SK-N-SH treated with all-trans-retinoic acid at 6 μM for 48 hours (cell line): ENCODE data around the gene CDR2L.

Source experiments
- ATAC-seq: fragments of 200-7000 bp; cut with Tn5 transposase; 3 replicates; pipeline ENCODE4 v1.9.1; 2020; ENCODE audit warnings: mild to moderate bottlenecking, moderate library complexity
- ARNTL ChIP-seq: fragments of 450-650 bp; formaldehyde crosslinking; IDR thresholded peaks from 2 replicates; pipeline ENCODE4 v1.5.0; 2020; ENCODE audit warnings: low read depth, mild to moderate bottlenecking, moderate library complexity, borderline replicate concordance
- BACH2 ChIP-seq: fragments of 250-450 bp; sonication (Bioruptor Pico); IDR thresholded peaks from 2 replicates; pipeline ENCODE4 v1.9.0; 2021; ENCODE audit warnings: mild to moderate bottlenecking, borderline replicate concordance
- CREB5 ChIP-seq: fragments of 250-450 bp; sonication (Bioruptor Pico); IDR thresholded peaks from 2 replicates; pipeline ENCODE4 v1.5.1; 2020; ENCODE audit warnings: low read depth, mild to moderate bottlenecking, moderate library complexity
- CSDC2 ChIP-seq: fragments of 250-450 bp; sonication (Bioruptor Pico); IDR thresholded peaks from 2 replicates; pipeline ENCODE4 v1.5.0; 2020; ENCODE audit warnings: mild to moderate bottlenecking, moderate library complexity
- CSRNP3 ChIP-seq: fragments of 250-450 bp; sonication (Bioruptor Pico); IDR thresholded peaks from 2 replicates; pipeline ENCODE4 v1.5.1; 2021; ENCODE audit warnings: mild to moderate bottlenecking, moderate library complexity
- ESRRG ChIP-seq: fragments of 250-450 bp; sonication (Bioruptor Pico); IDR thresholded peaks from 2 replicates; pipeline ENCODE4 v1.6.1; 2021; ENCODE audit warnings: mild to moderate bottlenecking
- GLIS3 ChIP-seq: fragments of 250-450 bp; sonication (Bioruptor Pico); IDR thresholded peaks from 2 replicates; pipeline ENCODE4 v1.5.0; 2020; ENCODE audit warnings: mild to moderate bottlenecking, moderate library complexity
- ISL1 ChIP-seq: fragments of 250-450 bp; sonication (Bioruptor Pico); IDR thresholded peaks from 2 replicates; pipeline ENCODE4 v2.1.2; 2022; ENCODE audit warnings: mild to moderate bottlenecking, moderate library complexity
- OSR1 ChIP-seq: fragments of 250-450 bp; sonication (Bioruptor Pico); IDR thresholded peaks from 2 replicates; pipeline ENCODE4 v1.8.0; 2022; ENCODE audit warnings: moderate library complexity, mild to moderate bottlenecking, inconsistent platforms
- POU6F1 ChIP-seq: fragments of 250-450 bp; sonication (Bioruptor Pico); IDR thresholded peaks from 2 replicates; pipeline ENCODE4 v1.8.0; 2021; ENCODE audit warnings: low read depth, mild to moderate bottlenecking, moderate library complexity, borderline replicate concordance
- PPARA ChIP-seq: fragments of 250-450 bp; sonication (Bioruptor Pico); IDR thresholded peaks from 2 replicates; pipeline ENCODE4 v1.5.0; 2020; ENCODE audit warnings: mild to moderate bottlenecking, borderline replicate concordance
- RARB ChIP-seq: fragments of 250-450 bp; sonication (Bioruptor Pico); IDR thresholded peaks from 2 replicates; pipeline ENCODE4 v1.8.0; 2021; ENCODE audit warnings: mild to moderate bottlenecking, moderate library complexity
- SNAI2 ChIP-seq: fragments of 250-450 bp; sonication (Bioruptor Pico); IDR thresholded peaks from 2 replicates; pipeline ENCODE4 v1.5.0; 2020; ENCODE audit warnings: mild to moderate bottlenecking, moderate library complexity
- TOX ChIP-seq: fragments of 250-450 bp; sonication (Bioruptor Pico); IDR thresholded peaks from 2 replicates; pipeline ENCODE4 v1.8.0; 2021; ENCODE audit warnings: mild to moderate bottlenecking, moderate library complexity, borderline replicate concordance
- ZC3H10 ChIP-seq: fragments of 250-450 bp; sonication (Bioruptor Pico); IDR thresholded peaks from 2 replicates; pipeline ENCODE4 v1.5.1; 2021; ENCODE audit warnings: mild to moderate bottlenecking, moderate library complexity
- ZFP30 ChIP-seq: fragments of 450-650 bp; formaldehyde crosslinking; IDR thresholded peaks from 2 replicates; pipeline ENCODE4 v1.5.0; 2022; ENCODE audit warnings: mild to moderate bottlenecking, moderate library complexity
- ZNF565 ChIP-seq: fragments of 450-650 bp; formaldehyde crosslinking; conservative IDR thresholded peaks from 2 replicates; pipeline ENCODE4 v1.5.0; 2020; ENCODE audit warnings: low read depth, mild to moderate bottlenecking, moderate library complexity
- ZNF70 ChIP-seq: fragments of 450-650 bp; formaldehyde crosslinking; IDR thresholded peaks from 2 replicates; pipeline ENCODE4 v1.5.0; 2020; ENCODE audit warnings: mild to moderate bottlenecking, moderate library complexity
- ZNF8 ChIP-seq: fragments of 450-650 bp; formaldehyde crosslinking; IDR thresholded peaks from 2 replicates; pipeline ENCODE4 v1.5.0; 2020; ENCODE audit warnings: mild to moderate bottlenecking, moderate library complexity
- TF ChIP-seq, protein P1 (sequence below): fragments of 250-450 bp; sonication (Bioruptor Pico); IDR thresholded peaks from 2 replicates; pipeline ENCODE4 v1.5.0; 2020; ENCODE audit warnings: mild to moderate bottlenecking, moderate library complexity

CDR2L gene

DNA sequence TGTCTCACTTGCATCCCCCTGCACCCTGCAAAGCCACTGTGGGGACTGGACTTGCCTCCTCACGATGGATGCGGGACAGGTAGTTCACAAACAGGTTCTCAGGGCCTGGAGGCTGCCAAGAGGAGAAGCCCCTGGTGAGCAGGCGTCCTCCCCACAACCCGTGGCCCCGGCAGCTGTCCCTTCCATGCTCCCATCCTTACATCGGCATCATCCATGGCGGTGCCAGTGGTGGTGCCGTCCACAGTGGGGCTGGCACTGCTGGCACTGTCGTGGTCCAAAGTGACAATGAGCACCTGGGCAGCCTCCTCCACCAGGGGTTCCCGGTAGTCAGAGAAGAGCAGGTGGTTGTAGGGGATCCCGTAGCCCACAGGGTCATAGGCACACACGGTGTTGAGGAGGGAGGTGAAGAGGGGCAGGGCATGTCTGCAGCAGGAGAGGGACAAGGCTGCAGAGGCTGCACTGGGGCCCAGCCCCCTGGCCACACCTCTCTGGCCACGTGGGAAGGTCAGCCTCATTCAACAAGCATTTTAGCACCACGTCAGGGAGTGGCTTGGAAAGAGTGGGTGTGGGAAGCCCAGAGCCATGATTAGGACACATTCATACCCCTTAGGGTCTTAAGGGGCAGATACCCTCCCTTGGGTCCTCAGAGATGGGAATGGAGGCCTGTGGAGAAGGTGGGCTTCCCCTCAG, 27.5 kb upstream of the CDR2L start:
- no peak for TF ChIP-seq CREB5 (CRISPR knock-in tag)
- no peak for TF ChIP-seq RARB (CRISPR knock-in tag)
- TF ChIP-seq CSDC2 (CRISPR knock-in tag) = no peak
- TF ChIP-seq SNAI2 (CRISPR knock-in tag) = no peak
- TF ChIP-seq GLIS3 (CRISPR knock-in tag) = no peak
- no peak for TF ChIP-seq TOX
- TF ChIP-seq ZFP30 (CRISPR knock-in tag) = no peak
- TF ChIP-seq POU6F1 (CRISPR knock-in tag) = no peak
- TF ChIP-seq, all 23 proteins: peak for 0
- ATAC-seq = peak; percentile 2; the same call in 1 of the 3 replicates

DNA sequence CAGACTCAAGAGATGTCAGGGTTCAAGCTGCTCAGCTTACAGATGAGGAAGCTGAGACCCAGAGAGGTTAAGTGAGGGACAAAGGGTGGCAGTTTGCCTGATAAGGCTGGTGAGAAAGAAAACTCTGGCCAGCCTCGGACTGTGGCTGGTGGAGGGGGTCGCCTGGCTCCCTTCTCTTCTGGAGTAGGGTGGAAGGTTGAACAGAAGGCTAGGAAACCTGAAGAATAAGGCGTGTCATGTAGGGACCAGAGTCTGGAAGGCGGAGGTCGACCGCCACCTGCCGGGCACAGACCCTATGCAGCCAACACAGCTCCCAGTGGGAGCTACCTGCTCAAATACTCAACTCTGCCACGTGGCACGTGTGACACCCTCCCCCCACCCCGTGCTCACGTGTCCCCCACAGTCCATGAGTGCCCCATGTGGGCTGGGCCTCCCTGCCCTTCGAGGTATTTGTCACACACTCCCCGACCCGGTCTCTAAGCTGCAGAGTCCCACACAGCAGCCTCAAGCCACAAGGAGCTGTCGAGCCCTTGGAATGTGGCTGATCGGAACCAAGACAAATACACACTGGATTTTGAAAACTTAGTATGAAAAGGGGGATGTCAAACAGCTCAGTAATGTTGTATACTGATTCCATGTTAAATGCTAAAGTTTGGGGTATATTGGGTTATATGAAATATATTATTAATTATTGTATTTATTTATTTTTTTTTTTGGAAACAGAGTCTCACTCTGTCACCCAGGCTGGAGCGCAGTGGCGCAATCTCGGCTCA, 26.7 kb upstream of the CDR2L start:
- TF ChIP-seq TOX (no peak), POU6F1 (CRISPR knock-in tag) (no peak), ISL1 (CRISPR knock-in tag) (no peak), CSDC2 (CRISPR knock-in tag) (no peak), PPARA (CRISPR knock-in tag) (no peak), BACH2 (CRISPR knock-in tag) (no peak), ARNTL (CRISPR knock-in tag) (no peak), ZC3H10 (CRISPR knock-in tag) (no peak), ZFP30 (CRISPR knock-in tag) (no peak), ESRRG (CRISPR knock-in tag) (no peak), CREB5 (CRISPR knock-in tag) (no peak), ZNF8 (CRISPR knock-in tag) (no peak), RARB (CRISPR knock-in tag) (no peak), GLIS3 (CRISPR knock-in tag) (no peak), ZNF565 (CRISPR knock-in tag) (no peak)
- no peak for ATAC-seq

- ATAC-seq = peak; percentile 92
- TF ChIP-seq CSRNP3 (CRISPR knock-in tag) (no peak), TOX (no peak), ZNF70 (no peak), ZNF565 (CRISPR knock-in tag) (no peak), OSR1 (CRISPR knock-in tag) (no peak), ZNF8 (CRISPR knock-in tag) (no peak), POU6F1 (CRISPR knock-in tag) (no peak), ARNTL (CRISPR knock-in tag) (no peak), ZFP30 (CRISPR knock-in tag) (no peak), PPARA (CRISPR knock-in tag) (no peak)
- TF ChIP-seq, protein P1, sequence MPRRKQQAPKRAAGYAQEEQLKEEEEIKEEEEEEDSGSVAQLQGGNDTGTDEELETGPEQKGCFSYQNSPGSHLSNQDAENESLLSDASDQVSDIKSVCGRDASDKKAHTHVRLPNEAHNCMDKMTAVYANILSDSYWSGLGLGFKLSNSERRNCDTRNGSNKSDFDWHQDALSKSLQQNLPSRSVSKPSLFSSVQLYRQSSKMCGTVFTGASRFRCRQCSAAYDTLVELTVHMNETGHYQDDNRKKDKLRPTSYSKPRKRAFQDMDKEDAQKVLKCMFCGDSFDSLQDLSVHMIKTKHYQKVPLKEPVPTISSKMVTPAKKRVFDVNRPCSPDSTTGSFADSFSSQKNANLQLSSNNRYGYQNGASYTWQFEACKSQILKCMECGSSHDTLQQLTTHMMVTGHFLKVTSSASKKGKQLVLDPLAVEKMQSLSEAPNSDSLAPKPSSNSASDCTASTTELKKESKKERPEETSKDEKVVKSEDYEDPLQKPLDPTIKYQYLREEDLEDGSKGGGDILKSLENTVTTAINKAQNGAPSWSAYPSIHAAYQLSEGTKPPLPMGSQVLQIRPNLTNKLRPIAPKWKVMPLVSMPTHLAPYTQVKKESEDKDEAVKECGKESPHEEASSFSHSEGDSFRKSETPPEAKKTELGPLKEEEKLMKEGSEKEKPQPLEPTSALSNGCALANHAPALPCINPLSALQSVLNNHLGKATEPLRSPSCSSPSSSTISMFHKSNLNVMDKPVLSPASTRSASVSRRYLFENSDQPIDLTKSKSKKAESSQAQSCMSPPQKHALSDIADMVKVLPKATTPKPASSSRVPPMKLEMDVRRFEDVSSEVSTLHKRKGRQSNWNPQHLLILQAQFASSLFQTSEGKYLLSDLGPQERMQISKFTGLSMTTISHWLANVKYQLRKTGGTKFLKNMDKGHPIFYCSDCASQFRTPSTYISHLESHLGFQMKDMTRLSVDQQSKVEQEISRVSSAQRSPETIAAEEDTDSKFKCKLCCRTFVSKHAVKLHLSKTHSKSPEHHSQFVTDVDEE (CRISPR knock-in tag) = no peak
- TF ChIP-seq, all 23 proteins: peak for 0
These were observed 25.6 kb upstream of the CDR2L start for GRCh38 chr17:74961657-74962350.
